ENCODE data around the gene TMEM183A.

DNA sequence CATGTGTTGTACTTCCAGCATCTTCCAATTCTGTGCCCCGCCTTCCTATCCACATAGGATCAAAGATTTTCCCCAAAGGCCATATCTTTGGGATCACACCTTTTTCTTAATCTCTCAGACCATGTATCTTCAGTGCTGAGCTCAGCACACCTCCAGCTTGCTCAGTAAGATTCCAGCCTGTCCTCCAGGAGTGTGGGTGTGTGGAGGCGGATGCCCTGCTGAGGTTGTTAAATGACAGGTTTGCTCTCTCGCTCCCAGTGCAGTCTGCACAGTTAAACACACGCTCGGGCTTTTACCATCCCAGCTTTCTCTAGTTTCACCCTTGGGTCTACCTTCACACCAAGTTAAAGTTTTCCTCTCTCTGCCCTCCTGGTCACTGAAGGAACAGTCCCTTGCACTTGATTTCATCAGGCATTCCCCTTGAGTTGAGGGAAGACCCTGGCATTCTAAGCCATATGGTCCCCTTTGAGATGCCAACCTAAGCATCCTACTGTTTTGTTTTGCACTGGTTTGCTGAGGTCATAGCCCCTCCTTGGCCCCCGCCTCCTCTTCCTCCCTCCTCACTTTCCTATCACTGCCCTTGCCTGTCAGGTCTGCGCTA is 64.9 kb downstream of the TMEM183A start:
- TF ChIP-seq CTCF (IDR thresholded peaks at IDR 0.05) (no peak), EZH2 (IDR thresholded peaks at IDR 0.05; ENCODE audit: borderline replicate concordance, insufficient read depth, low read depth, low read length, poor library complexity, severe bottlenecking) (no peak)
